HEK293T (cell line): ENCODE measurements around the gene CRYGS.
"Not testable (repeated sequence)": the region's sequence is repeated elsewhere in the genome, so short reads cannot be mapped to it uniquely, and the experiment has no call there.

Experiments
- SP1 ChIP-seq: fragments of 450-650 bp; IDR thresholded peaks from 2 replicates; pipeline ENCODE4 v1.6.1; 2017
- SUZ12 ChIP-seq: fragments of 450-650 bp; IDR thresholded peaks from 2 replicates; pipeline ENCODE4 v1.6.1; 2016; ENCODE audit warnings: mild to moderate bottlenecking

DNA sequence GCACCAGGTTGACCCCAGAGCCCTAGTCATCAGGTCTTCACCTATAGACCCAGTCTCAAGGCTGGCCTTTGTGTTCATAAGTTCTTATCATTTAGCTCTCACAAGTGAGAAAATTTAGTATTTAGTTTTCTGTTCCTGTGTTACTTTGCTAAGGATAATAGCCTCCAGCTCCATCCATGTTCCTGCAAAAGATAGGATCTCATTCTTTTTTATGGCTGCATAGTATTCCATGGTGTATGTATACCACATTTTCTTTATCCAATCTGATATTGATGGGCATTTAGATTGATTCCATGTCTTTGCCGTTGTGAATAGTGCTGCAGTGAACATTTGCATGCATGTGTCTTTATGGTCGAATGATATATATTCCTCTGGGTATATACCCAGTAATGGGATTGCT is 46.2 kb downstream of the CRYGS start:
- TF ChIP-seq SUZ12, SP1: not testable (repeated sequence)
